OCI-LY7 (cell line): ENCODE data around the gene DDX11. TPM values are rescaled to one million over a fixed set of nuclear protein-coding genes. Genes with fewer than 3 reads are reported as not detected.
"Not testable (repeated sequence)": the region's sequence is repeated elsewhere in the genome, so short reads cannot be mapped to it uniquely, and the experiment has no call there.

Source experiments
- BruUV-seq: library from RNA; stranded (reverse); fragments of 400-500 nt; replicated peaks from 2 replicates; lab custom pipeline; 2021; lab: Mats Ljungman, UMichigan
- CTCF ChIA-PET: fragments of 300-600 bp; sonication (Branson Sonifier 250); formaldehyde crosslinking; loops from one replicate; lab custom pipeline; 2022; ENCODE audit warnings: antibody characterized with exemption; ENCODE audit not compliant: unreplicated experiment; lab: Charles Lee
- POLR2A ChIA-PET: fragments of 300-600 bp; sonication (Branson Sonifier 250); formaldehyde crosslinking; loops from one replicate; lab custom pipeline; 2022; ENCODE audit warnings: antibody characterized with exemption; lab: Charles Lee
- DNase-seq: peaks from one replicate; pipeline ENCODE4 v3.0.0-alpha.2; 2015; ENCODE audit warnings: low spot score
- H2AFZ ChIP-seq: fragments of 200-600 bp; sonication (generic), shearing (Covaris generic); 2 replicates; pipeline ENCODE4 v1.6.1; 2014; ENCODE audit warnings: mild to moderate bottlenecking, antibody characterized with exemption, low read length, moderate library complexity
- H3K27ac ChIP-seq: fragments of 200-600 bp; sonication (generic); 2 replicates; pipeline ENCODE4 v1.5.1; 2014; ENCODE audit warnings: mixed run types, low read depth, mild to moderate bottlenecking, moderate library complexity, low read length, inconsistent platforms; ENCODE audit not compliant: poor library complexity, severe bottlenecking
- H3K36me3 ChIP-seq: fragments of 200-600 bp; sonication (generic); 2 replicates; pipeline ENCODE4 v1.6.1; 2014; ENCODE audit warnings: mild to moderate bottlenecking, antibody characterized with exemption, low read length, moderate library complexity, mixed read lengths; ENCODE audit not compliant: insufficient read depth
- H3K4me1 ChIP-seq: fragments of 200-600 bp; sonication (generic); 2 replicates; pipeline ENCODE4 v1.5.1; 2014; ENCODE audit warnings: mild to moderate bottlenecking, low read length; ENCODE audit not compliant: insufficient read depth, poor library complexity, severe bottlenecking
- H3K4me2 ChIP-seq: fragments of 200-600 bp; sonication (generic); 2 replicates; pipeline ENCODE4 v1.6.1; 2014; ENCODE audit warnings: mild to moderate bottlenecking, low read length
- H3K4me3 ChIP-seq: fragments of 200-600 bp; sonication (generic); 2 replicates; pipeline ENCODE4 v1.5.1; 2014; ENCODE audit warnings: mild to moderate bottlenecking, low read depth, low read length; ENCODE audit not compliant: poor library complexity, severe bottlenecking
- H3K79me2 ChIP-seq: fragments of 200-600 bp; sonication (generic); 2 replicates; pipeline ENCODE4 v1.6.1; 2016; ENCODE audit warnings: low read depth, mild to moderate bottlenecking, low read length, moderate library complexity, mixed read lengths; ENCODE audit not compliant: insufficient read depth
- H3K9me2 ChIP-seq: fragments of 200-600 bp; sonication (generic); 2 replicates; pipeline ENCODE4 v1.6.1; 2016; ENCODE audit warnings: mild to moderate bottlenecking, low read length, mixed read lengths; ENCODE audit not compliant: insufficient read depth
- H3K9me3 ChIP-seq: fragments of 200-600 bp; sonication (generic); 2 replicates; pipeline ENCODE4 v1.6.1; 2014; ENCODE audit warnings: mild to moderate bottlenecking, mixed run types, low read length, mixed read lengths
- H4K20me1 ChIP-seq: fragments of 200-600 bp; sonication (generic); 2 replicates; pipeline ENCODE4 v1.6.1; 2014; ENCODE audit warnings: mild to moderate bottlenecking, antibody characterized with exemption, low read length, moderate library complexity, mixed read lengths; ENCODE audit not compliant: insufficient read depth
- intact Hi-C: fragments of 100-400 bp; cut with micrococcal nuclease; formaldehyde crosslinking; loops from one replicate; pipeline ENCODE4 v1.10.0; 2022; ENCODE audit not compliant: unreplicated experiment
- total RNA-seq, 2 experiments: library from RNA; depleted of rRNA in 1 of 2; stranded (reverse); fragments of >200 nt in 1 of 2; shearing (Covaris generic) in 1 of 2; gene quantifications; 2 replicates each; pipeline ENCODE4 v1.2.3, GENCODE V29; 2014 to 2022

Gene DDX11
- total RNA-seq, 2 experiments from 2014 or later = 189 to 262 TPM

DNA sequence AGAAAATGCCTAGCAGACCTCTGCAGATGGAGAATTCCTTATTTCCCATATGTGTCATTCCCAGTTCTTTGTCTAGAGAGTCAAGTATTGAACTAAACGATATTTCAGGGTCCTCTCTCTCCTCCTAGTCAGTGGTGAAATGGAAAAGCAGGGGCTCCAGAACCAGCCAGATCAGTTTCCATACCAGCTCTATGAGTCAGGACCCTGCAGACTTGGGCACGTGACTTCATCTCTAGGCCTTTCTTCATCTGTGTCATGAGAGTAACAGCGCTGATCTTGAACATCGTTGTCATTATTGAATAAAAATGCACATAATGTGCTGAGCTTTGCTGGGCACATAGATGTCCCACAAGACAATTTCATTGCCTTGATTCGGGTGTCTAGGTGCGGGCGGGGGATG is 23.1 kb upstream of the DDX11 start:
- H2AFZ ChIP-seq, POLR2A ChIA-PET, H3K9me3 ChIP-seq, H3K79me2 ChIP-seq, BruUV-seq, H3K27ac ChIP-seq, H3K36me3 ChIP-seq, H3K9me2 ChIP-seq, H3K4me3 ChIP-seq, CTCF ChIA-PET, H4K20me1 ChIP-seq, H3K4me2 ChIP-seq, DNase-seq: not testable (repeated sequence)
- H3K4me1 ChIP-seq = peaks cover 27% of the 10 kb centered on the region
- intact Hi-C loops = loop anchor here (5.0 kb wide), 1 partner anchor 198 kb away; no protein-coding TSS in a partner anchor

DNA sequence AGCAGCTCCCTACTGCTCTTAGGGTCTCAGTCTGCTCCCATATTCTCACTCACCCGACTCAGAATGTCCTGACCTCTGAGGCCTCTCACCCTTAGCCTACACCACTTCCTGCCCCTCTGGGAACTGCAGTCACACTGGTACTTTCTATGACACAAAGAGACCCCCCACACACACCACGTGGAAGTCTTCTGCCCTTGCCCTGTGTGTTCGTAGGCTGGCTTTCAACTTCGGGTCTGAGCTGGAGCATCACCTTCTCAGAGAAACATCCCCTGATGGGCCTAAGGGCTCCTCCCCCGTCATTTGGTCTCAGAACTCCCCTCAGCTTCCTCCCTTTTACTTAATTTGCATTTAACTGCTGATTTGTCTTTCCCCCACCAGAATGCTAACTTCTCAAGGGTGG is 22.0 kb upstream of the DDX11 start:
- Histone ChIP-seq H3K4me3 (peak overlapping the region; percentile 5), H2AFZ (peak overlapping the region; percentile 82), H3K4me1 (peaks cover 27% of the 10 kb centered on the region), H3K27ac (peak overlapping the region; percentile 40), H3K4me2 (peak overlapping the region; percentile 60)
- peak; percentile 68 for DNase-seq
- H3K9me3 ChIP-seq, POLR2A ChIA-PET, BruUV-seq, H3K36me3 ChIP-seq, H4K20me1 ChIP-seq, H3K79me2 ChIP-seq, H3K9me2 ChIP-seq: not testable (repeated sequence)
- intact Hi-C loops = loop anchor here (5.0 kb wide), 1 partner anchor 199 kb away; no protein-coding TSS in a partner anchor
- CTCF ChIA-PET = interaction anchor here (0.7 kb wide), 1 partner anchor 16 kb away, joined by 3 read pairs; no protein-coding TSS in a partner anchor

DNA sequence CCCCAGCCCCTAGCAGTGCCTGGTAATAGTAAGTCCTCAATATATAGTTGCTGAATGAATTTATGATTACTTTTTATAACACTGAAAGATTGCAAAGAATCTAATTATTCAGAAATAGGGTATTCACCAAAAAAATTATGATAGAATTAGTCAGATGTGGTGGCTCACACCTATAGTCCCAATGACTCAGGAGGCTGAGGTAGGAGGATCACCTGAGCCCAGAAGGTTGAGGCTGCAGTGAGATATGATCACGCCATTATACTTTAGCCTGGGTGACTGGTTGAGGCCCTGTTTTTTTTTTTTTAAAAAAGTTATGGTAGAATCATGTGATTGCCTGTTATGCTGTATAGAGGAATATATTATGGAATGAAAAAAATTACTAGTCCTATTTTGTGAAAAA is 21.5 kb upstream of the DDX11 start:
- DNase-seq, H3K36me3 ChIP-seq, POLR2A ChIA-PET, H3K79me2 ChIP-seq, BruUV-seq, H4K20me1 ChIP-seq, H3K9me2 ChIP-seq, H3K9me3 ChIP-seq: not testable (repeated sequence)
- peak overlapping the region; percentile 60 for H3K4me2 ChIP-seq
- H3K4me1 ChIP-seq = peaks cover 27% of the 10 kb centered on the region
- H3K4me3 ChIP-seq = peak overlapping the region; percentile 5
- H3K27ac ChIP-seq = peak overlapping the region; percentile 40
- peak overlapping the region; percentile 82 for H2AFZ ChIP-seq
- intact Hi-C loops = loop anchor here (5.0 kb wide), 1 partner anchor 200 kb away; no protein-coding TSS in a partner anchor
- CTCF ChIA-PET = interaction anchor here (0.7 kb wide), 1 partner anchor 16 kb away, joined by 3 read pairs; no protein-coding TSS in a partner anchor

DNA sequence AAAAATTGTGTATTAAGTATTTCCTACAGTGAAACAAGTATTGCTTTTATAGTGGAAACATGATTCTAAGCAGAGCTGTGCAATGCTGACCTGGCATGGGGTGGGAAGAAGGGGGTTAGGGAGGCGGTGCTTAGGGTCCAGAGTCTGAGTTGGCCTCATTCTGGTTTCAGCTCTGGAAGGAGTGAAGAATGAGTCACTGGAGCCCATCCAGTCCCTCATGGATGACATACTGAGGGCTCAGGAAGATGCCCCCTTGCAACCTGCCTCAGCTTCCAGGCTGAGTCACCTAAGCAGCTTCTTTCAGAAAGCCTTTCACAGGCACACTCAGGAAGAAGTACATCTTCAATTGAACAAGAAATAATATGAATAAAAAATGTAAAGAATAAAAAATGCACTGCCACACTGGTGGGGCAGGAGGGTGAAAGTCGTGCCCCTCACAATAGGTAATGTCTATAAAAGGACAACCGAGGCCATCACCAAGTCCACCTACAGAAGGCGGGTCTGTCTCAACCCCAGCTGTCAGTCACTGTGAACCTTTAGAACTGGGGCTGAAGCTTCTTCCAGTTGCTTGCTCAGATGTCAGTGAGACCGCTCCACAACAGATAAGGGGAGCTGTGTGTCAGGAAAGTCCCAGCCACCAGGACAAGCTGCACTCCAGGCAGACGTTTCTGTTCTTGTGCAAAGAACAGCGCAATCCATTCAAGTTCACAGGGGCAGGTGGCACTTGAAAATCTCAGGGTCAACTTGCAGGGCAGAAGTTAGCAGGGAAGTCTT is 20.8 kb upstream of the DDX11 start:
- POLR2A ChIA-PET = interaction anchor here (0.6 kb wide), 1 partner anchor 32 kb away, joined by 3 read pairs; no protein-coding TSS in a partner anchor
- H3K79me2 ChIP-seq, H3K36me3 ChIP-seq, H3K27ac ChIP-seq, H2AFZ ChIP-seq, H3K9me3 ChIP-seq, H4K20me1 ChIP-seq, DNase-seq, H3K4me3 ChIP-seq, BruUV-seq, CTCF ChIA-PET, H3K9me2 ChIP-seq: not testable (repeated sequence)
- Histone ChIP-seq H3K4me2 (peak overlapping the region; percentile 60; the same call in 1 of the 2 replicates), H3K4me1 (peaks cover 34% of the 10 kb centered on the region)
- intact Hi-C loops = loop anchor here (5.0 kb wide), 1 partner anchor 201 kb away; no protein-coding TSS in a partner anchor
